Immature natural killer cell (primary cell): ENCODE results near the gene CLEC5A. TPM values are rescaled to one million over a fixed set of nuclear protein-coding genes. Genes with fewer than 3 reads are reported as not detected.

Source experiments
- polyA plus RNA-seq, 3 donors: library from polyadenylated mRNA; unstranded; fragments of 300-500 nt; fragmentation: Illumina TruSeq; gene quantifications; one replicate each; pipeline ENCODE4 v1.2.3, GENCODE V29; 2021

The CLEC5A gene
- polyA plus RNA-seq, 3 donors from 2014 or later: not detected

Other genes with a start within 250 kb of the CLEC5A start
- 10 to 100 TPM in 1 of 3 donors, 1 to 10 TPM in 2; 2.2 to 13.0 (median 9.6) TPM for gene DENND11, start 244.8 kb downstream of the CLEC5A start, polyA plus RNA-seq
- not detected for gene WEE2, start 238.6 kb downstream of the CLEC5A start, polyA plus RNA-seq
- 100 to 1,000 TPM; 268 to 349 (median 271) TPM for gene SSBP1, start 208.6 kb downstream of the CLEC5A start, polyA plus RNA-seq
- gene TAS2R3, start 182.9 kb downstream of the CLEC5A start, polyA plus RNA-seq: not detected
- not detected for gene TAS2R4, start 170.3 kb downstream of the CLEC5A start, polyA plus RNA-seq
- not detected for gene TAS2R5, start 156.8 kb downstream of the CLEC5A start, polyA plus RNA-seq
- gene PRSS37, start 105.5 kb downstream of the CLEC5A start, polyA plus RNA-seq: not detected
- not detected for gene OR9A4, start 30.6 kb downstream of the CLEC5A start, polyA plus RNA-seq
- gene TAS2R38, start 26.8 kb upstream of the CLEC5A start, polyA plus RNA-seq: not detected
- 1 to 10 TPM; 2.4 to 6.7 (median 5.6) TPM for gene MGAM, start 48.9 kb upstream of the CLEC5A start, polyA plus RNA-seq
- under 1 TPM in 1 of 3 donors, not detected in 2; 0.10 TPM for gene MGAM2, start 164.7 kb upstream of the CLEC5A start, polyA plus RNA-seq